ENCODE results near the gene AK5. TPM values are rescaled to one million over a fixed set of nuclear protein-coding genes. Genes with fewer than 3 reads are reported as not detected.

AK5 gene
- polyA plus RNA-seq, 3 donors = 2.6 to 5.2 (median 2.7) TPM

DNA sequence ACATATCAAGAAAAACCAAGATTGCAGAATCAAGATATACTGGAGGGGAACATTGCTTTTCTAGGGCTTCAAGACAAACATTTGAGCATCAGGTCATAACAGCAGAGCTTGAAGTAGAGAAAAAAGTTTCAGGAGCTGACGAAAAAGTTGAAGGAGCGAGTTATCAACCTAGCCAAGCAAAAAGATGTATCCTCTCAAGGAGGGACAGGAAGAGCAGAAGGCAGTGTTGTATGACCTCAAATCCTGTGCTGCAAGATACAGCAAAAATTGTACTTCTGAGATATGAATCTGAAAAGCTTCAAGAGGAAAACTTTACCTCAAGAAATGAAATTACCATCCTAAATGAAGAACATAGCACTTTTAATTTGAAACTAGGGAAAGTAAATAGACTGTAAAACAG, 153.1 kb downstream of the AK5 start:
- no peak for DNase-seq

- no peak for DNase-seq
These were observed 156.6 kb downstream of the AK5 start for GRCh38 chr1:77438236-77438913.

- DNase-seq = no peak
These were observed 165.2 kb downstream of the AK5 start for GRCh38 chr1:77446841-77447555.

- no peak for DNase-seq
These were observed 165.8 kb downstream of the AK5 start for GRCh38 chr1:77447669-77448068.

DNA sequence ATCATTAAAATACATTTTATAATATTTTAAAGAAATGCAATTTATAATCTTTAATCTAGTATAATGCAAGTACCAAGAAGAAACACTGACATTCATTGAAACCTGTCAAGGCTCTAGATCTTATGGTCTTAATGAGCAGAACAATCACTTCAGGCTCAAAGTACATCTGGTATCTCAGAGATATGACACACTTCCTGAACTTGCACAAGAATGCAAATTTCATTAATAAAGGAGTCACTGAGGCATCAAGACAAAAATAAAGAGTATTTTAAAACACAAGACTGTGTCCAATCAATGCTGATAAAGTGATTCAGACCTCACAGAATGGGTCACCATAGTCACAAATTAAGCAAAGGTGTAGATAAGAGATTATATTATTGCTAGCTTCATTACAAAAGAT, 178.1 kb downstream of the AK5 start:
- DNase-seq = no peak

DNA sequence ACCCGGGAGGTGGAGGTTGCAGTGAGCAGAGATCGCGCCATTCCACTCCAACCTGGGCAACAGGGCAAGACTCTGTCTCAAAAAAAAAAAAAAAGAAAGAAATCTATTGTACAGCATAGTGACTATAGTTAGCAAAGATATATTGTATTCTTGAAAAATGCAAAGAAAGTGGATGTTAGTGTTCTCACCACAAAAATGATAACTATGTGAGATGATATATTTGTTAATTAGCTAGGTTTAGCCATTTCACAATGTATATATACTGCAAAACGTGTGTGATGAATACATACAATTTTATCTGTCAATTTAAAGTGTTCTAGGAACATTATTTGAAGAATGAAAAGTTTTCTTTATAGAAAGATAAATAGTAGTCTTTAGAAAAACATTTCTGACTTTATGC, 179.9 kb downstream of the AK5 start:
- DNase-seq = no peak

GRCh38 chr1:77463216-77463615, 181.4 kb downstream of the AK5 start:
- DNase-seq = no peak

DNA sequence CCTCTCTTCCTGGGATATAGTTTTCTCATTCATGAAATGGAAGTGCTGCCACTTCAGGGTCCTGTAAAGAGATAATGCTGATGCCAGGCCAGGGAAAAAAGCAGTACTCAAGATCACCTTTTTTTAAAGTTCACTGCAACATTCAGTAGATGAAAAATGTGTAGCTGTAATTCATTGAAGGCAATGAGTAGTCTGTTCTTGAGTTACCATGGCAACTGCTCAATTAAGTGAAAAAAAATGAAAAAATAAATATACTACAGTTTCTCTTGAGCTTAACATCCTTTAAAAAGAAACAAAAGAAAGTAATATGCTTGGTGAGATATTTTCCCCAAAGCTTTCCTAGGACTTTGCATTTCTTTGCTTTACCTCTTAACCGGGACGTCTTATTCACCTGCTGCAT, 183.3 kb downstream of the AK5 start:
- DNase-seq = no peak

GRCh38 chr1:77465922-77466321, 184.1 kb downstream of the AK5 start:
- DNase-seq = no peak

- DNase-seq = no peak
These were observed 185.3 kb downstream of the AK5 start for GRCh38 chr1:77467021-77467595.

GRCh38 chr1:77467741-77468140, 185.9 kb downstream of the AK5 start:
- no peak for DNase-seq

DNA sequence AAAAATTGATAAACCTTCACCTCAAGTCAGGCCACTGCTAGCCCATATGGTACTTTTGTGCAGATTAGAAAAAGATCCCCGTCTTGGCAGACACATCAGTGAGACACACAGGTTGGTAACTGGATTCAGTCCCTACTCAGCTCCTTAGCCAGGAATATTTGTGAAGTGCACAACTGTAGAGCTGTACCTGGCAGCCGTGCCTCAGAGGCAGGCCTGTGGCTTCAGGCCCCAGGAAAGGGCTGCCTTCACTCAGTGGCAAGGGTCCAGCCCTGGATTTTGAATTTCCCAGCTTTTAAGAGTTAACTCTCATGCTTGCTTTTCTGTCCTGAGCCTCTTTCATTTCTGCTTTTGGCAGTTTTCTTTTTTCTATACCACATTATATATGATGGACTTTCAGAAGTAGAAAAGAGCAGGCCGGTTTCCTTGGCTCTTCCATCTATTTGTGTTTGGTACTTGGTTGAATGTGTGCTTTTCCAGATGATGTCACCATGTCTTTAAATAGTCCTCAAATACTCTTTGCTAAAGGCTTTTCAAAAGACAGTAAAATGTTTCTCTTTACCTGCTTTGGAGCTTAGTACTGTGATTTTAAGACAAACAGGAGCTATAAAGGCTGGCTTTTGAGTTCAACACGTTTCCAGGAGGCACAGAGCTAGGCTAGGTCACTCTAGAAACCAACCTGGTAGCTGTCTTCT, 186.6 kb downstream of the AK5 start:
- no peak for DNase-seq

DNA sequence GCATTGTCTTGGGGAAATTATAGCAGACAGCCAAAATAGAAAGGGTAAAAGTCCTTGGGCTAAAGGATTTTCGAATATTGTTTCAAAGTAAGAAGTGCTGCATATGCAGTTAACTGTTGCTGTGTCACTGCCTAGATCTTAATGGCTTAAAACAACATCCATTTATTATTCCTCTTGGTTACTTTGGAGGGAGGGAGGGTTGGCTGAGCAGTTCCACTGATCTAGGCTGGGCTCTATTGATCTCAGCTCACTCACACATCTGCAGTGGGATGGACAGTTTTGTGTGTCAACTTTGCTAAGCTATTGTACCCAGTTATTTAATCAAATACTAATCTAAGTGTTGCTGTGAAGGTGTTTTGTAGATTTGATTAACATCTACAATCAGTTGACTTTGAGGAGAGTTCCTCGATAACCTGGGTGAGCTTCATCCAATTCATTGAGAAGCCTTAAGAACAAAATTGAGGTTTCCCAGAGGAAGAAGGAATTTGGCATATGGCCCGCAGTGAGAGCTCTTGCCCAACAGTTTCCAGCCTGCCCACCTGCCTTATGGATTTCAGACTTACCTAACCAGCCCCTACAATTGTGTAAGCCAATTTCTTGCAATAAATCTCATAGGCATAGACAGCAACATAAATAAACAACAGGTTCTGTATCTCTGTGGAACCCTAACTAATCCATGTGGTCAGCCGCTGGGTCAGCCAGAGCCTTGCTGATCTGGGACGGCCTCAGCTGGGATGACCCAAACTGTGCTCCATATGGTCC, 187.3 kb downstream of the AK5 start:
- no peak for DNase-seq

- no peak for DNase-seq
These were observed 189.9 kb downstream of the AK5 start for GRCh38 chr1:77471691-77472090.

DNA sequence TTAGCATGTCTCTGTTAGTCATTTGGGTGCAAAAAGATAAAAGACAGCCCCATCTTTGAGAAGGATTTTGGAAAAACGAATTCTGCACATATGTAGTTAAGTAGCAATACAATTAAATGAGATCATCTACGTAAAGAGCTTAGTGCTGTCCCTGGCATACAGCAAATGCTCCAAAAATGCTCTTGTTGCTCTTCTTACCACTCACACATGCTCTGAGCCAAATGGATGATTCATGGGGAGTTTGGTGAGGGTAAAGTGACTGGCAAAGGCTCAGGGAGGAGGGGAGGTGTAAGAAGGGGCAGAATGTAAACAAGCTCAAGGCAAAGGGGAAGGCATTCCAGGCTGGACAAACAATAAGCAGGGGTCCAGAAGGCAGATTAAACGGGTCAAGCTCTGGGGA, 191.9 kb downstream of the AK5 start:
- DNase-seq = no peak

DNA sequence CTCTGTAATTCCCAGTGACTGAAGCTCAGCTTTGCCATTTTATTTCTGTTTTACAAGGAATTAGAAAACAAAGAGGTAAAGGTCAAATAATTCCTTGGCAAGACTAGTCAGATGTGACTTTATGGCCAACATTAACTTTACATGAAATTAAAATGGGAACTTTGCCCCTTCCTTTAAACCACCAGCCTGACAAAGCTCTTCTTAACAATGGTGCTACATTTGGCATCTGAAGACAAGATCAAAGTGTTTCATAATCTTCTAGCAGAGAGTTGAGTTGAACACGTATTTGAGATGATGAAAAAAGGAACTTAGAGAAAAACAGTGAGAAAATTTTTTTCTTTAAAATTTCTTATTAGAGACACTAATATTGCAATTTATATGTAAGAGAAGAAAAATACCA, 193.8 kb downstream of the AK5 start:
- no peak for DNase-seq

GRCh38 chr1:77476475-77476874, 194.7 kb downstream of the AK5 start:
- no peak for DNase-seq

- no peak for DNase-seq
These were observed 202.5 kb downstream of the AK5 start for GRCh38 chr1:77484334-77484733.

- no peak for DNase-seq
These were observed 203.1 kb downstream of the AK5 start for GRCh38 chr1:77484926-77485325.

GRCh38 chr1:77487631-77488030, 205.8 kb downstream of the AK5 start:
- no peak for DNase-seq

DNA sequence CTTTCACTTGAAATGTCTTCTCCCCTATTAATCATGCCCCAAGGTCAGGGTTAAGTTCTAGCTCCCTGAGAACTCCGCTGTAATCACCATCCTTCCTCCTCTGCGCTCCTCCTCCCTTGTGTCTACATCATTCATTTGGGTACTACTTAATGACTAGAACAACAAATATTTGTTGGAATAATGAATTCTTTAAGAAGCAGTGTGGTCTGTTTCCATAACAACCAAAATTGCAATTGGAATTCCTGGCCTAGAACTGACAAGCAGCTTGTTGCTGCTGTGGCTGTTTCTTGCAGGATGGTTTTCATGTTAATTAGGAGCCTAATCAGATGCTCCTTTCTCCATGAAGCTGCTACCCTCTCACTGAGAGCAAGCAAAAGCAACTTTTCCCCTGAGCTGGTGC, 208.1 kb downstream of the AK5 start:
- peak; percentile 38 for DNase-seq

- DNase-seq = no peak
These were observed 212.2 kb downstream of the AK5 start for GRCh38 chr1:77494026-77494425.

Data from renal pelvis (tissue), 4 donors.